Measurements from ENCODE around the gene RBPJ.

The RBPJ gene

DNA sequence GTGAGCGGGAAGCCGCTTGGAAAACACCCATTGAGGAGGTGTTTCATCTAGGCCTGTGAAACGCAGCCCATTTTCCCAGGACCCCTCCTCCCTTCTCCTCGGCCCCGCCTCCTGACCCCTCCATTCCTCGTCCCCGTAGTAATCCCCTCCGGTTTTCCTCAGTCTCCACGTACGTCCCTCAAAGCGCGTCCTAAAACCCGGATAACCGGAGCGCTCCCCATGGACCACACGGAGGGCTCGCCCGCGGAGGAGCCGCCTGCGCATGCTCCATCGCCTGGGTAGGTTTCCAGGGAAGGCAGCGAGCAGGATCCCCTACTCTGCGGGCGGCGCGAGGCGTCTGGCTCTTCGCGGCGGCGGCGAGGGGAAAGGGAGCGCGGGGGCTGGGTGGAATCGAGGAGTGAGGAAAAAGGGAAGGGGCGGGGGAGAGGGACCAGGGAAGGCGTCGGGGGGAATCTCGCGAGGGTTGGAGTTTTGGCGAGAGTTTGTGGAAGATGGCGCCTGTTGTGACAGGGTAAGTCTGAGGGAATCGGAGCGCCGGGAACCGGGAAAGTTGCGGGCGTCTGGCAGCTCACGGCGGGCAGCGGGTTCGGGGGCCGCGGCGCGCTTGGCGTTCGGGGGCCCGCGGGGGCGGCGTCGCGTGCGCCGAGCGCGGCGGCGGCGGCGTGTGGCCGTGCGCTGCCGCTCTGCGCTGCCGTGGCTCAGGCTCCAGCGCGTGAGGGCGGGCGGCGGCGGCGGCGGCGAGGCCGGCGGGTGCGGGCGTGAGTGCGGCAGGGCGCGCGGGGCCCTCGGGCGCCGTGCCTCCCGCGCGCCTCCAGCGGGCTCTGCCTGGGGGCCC lies at the start of gene RBPJ:
RBPJ (plus strand) TSS at position 477 of the 835 bp plus-strand sequence; CDS start at position 492, 15 bp downstream.
- DNase-seq (ENCODE audit: low spot score) = peak; percentile 92

GRCh38 chr4:26271703-26272102 lies 49.1 kb upstream of the RBPJ start:
- DNase-seq (ENCODE audit: low spot score) = no peak

DNA sequence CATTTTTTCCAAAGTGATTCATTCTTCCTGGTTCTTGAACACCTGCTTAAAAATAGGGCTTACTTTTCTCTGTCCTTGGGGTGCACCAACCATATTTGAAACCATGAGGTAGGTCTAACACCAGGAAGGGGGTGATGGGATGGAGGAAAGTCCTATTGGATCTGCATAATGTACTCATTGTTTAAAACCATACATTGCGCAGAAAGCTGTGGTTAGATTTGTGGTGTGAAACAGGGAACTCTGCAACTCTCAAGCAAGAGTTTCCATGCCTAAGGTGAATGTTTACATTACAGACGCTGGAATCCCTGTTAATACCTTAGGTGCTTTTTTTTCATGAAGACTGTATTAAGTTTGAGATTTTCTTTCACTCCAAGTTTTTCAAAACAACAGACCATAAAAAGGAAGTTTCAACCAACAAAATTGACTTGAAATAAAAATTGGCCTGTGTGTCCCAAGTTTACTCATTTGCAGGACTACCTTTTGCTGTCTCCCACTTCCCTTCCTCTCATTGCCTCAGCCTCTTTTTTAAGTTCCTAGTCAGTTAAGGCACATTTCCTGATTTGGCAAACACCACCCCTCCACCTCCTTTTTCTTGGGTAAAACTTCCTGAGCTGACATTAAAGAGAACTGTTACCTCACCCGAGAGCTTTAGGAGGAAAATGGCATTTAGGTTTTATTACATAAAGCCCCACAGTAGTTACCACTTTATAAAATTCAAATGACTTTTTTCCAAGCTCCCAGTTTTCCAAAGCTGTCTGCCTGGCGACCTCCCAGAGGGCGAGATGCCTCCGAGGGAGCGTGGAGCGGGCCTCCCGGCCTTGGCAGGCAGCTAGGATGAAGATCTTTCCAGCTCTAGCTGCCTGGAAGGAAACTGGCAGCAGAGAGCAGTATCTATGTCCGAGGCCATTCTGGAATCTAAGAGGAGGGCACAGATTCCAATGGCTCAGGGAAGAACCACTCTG lies 47.9 kb upstream of the RBPJ start:
- peak; percentile 13 for DNase-seq (ENCODE audit: low spot score)

DNA sequence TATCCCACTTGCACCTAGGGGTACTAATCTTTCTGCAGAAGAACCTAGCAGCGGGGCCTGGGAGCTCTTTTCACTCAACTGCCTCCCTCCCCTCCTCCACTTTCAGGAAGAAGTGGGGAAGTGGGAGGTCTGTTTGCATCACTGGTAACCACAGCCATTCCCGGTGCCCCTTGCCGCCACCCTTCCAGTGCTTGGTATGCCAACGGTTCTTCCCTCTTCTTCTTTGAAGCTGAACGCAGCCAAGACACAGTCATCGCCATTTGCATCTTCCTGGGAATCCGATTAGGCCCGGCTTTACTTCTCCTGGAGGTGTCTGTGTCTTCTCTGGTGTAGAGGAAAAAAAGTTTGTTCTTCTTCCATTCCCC lies 47.2 kb upstream of the RBPJ start:
- peak; percentile 20 for DNase-seq (ENCODE audit: low spot score)

DNA sequence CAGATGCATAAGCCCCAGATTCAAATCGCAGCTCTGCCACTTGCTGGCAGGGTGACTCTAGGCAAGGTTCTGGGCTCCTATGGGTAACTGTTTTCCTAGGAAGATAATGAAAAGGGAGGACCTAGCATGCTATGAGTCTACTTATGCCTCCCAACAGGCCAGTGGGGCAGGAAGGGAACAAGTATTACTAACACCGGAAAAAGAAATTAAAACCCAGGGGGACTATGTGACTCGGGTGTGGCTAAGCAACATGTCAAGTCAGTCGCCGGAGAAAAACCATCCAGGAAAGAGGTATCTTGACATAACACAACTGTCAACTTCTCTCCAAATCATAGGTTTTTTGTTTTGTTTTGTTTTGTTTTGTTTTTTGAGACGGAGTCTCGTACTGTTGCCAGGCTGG lies 45.5 kb upstream of the RBPJ start:
- DNase-seq (ENCODE audit: low spot score) = no peak

- no peak for DNase-seq (ENCODE audit: low spot score)
These were observed 41.4 kb upstream of the RBPJ start for GRCh38 chr4:26279446-26279845.

DNA sequence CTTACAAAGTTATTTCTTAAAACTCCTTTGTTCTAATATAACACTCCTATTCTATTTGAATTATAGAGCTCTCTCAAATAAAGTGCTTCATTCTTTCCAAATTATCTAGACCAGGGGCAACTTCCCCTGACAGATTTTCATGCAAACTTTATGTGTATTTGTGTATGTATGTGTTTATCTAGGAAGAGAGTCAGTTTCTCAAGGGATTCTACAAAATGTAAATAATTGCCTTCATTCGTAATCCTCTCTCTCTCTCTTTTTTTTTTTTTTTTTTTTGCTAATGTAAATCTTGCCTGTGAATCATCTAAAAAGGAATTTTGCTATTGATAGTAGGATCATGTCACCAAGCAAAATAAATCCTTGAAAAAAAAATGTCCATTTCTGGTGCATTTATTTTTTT lies 38.9 kb upstream of the RBPJ start:
- DNase-seq (ENCODE audit: low spot score) = no peak

GRCh38 chr4:26284536-26284935 lies 36.3 kb upstream of the RBPJ start:
- DNase-seq (ENCODE audit: low spot score) = no peak

- no peak for DNase-seq (ENCODE audit: low spot score)
These were observed 35.5 kb upstream of the RBPJ start for GRCh38 chr4:26285272-26285671.

- DNase-seq (ENCODE audit: low spot score) = no peak
These were observed 33.1 kb upstream of the RBPJ start for GRCh38 chr4:26287756-26288155.

DNA sequence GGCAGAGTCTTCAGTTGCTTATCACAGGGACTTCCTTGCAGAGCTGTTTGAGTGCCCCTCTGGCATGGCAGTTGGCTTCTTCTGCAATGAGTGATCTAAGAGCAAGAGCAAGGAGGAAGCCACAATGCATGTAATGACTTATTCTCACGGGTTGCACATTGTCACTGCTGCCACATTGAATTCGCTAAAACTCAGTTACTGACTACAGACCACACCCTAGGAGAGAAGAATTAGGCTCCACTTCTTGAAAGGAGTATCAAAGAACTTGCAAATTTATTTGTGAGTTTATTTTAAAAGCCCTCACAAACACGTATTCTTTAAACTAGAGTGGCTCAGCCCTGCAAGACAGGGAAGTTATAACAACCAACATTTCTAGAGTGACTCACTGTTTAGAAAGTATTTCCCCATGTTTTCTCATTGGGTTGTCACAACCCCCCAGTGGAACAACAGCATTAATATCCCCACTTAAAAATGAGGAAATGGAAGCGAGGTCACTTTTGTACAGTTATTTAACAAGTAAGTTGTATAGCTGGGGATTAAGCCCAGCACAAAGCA lies 32.4 kb upstream of the RBPJ start:
- DNase-seq (ENCODE audit: low spot score) = no peak

DNA sequence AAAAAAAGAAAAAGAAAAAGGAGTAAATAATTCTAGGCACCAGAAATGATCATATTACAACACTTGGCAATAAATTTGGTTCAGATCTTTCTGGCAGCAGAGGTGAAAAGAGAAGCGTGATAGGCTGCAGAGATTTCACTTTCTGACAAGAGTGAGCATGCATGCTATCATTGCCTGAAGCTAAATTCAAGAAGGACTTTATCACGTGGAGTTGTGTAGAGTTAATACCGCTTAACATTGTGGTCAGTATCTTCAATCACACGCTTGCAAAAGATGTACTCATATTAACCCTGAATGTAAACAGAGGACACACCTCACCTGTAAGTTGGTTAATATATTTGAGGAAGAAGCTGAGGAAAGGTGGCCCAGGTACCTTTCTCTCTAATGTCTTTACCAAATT lies 31.4 kb upstream of the RBPJ start:
- no peak for DNase-seq (ENCODE audit: low spot score)

DNA sequence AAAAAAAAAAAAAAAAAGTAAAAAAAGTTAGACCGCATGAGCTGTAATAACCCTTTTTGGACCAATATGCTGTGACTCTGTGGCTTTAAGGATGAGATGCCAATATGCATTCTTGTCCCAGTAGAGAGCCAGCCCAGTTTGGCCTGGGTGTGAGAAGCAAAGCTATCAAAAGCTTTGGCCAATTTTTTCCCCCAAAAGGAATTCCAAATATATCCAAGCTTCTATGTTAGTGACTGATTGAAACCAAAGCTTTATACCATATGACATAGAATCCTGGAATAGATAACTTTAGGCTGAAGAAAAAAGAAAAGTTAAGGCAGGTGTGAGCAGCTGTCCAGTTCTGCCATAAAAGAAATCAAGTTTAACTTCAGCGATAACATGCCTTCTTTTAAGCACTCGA lies 30.5 kb upstream of the RBPJ start:
- no peak for DNase-seq (ENCODE audit: low spot score)

DNA sequence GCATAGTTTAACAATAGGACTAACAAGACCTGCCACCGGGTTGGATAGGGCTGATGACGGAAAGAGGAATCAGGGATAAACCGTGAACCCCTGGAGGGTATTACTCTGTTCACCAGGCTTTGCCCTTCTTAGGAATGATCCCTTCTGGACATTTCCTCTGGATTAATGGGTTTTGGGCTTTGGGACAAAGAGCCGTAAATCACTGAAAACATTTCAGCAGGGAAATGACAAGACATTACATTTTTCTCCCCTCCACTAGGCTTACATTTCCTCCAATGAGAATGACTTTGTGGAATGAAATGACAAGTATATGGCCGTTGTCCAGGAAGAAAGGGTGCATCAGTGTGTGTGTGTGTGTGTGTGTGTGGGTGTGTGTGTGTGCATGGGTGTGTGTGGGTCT lies 25.9 kb upstream of the RBPJ start:
- no peak for DNase-seq (ENCODE audit: low spot score)

GRCh38 chr4:26296021-26296420 lies 24.8 kb upstream of the RBPJ start:
- DNase-seq (ENCODE audit: low spot score) = no peak

DNA sequence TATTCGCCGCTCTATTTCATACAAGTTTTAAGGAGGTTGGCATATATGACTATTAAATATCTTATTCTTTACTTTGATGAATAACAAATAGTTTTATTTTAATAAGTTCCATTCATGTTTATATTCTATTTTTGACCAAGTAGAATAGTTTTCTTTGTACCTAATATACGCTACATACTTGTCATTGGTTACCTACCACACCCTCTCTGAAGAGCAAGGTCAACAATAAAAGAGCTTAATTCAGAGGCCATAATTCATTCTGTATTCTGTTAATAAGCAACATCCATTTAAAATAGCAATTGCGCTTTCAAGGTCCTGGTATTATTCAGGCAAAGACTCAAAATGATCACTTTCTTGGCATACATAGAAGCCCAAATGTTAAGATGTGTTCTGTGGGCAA lies 24.3 kb upstream of the RBPJ start:
- no peak for DNase-seq (ENCODE audit: low spot score)

DNA sequence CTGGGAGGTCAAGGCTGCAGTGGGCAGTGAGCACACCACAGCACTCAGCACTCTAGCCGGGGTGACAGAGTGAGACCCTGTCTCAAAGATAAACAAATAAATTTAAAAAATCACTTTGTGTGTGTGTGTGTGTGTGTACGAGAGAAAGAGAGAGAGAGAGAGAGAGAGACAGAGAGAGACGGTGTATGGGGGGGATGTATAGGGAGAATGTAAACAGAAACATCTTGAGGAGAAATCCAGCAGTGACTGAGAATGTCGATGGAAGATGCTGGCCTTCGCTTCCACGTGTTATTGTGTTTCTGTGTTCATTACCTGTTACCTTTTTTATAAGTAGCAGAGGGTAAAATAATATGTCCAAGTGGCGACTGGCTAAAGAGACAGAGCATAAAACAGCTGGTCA lies 23.6 kb upstream of the RBPJ start:
- no peak for DNase-seq (ENCODE audit: low spot score)

- no peak for DNase-seq (ENCODE audit: low spot score)
These were observed 22.4 kb upstream of the RBPJ start for GRCh38 chr4:26298198-26298947.

DNA sequence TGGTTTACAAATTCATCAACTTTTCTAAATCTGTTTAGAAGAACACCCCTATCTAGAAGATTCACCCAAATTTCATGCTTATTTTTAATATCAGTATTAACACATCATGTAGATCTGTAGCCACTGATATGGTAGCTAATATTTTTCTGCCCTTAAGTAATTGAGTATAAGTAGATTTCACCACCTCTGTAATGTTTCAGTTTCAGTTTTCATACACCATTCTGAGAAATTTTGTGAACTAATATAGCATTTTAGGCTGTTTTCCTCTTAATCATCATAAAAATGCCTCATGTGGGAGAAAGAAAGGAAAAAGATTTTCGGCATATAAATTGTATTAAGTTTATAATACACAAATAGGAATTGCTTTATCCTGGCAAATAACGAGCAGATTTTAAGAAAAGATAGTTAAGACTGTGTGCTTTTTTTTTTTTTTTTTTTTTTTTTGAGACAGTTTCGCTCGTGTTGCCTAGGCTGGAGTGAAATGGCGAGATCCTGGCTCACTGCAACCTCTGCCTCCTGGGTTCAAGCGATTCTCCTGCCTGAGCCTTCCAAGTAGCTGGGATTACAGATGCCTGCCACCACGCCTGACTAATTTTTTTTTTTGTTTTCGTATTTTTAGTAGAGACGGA lies 21.4 kb upstream of the RBPJ start:
- DNase-seq (ENCODE audit: low spot score) = no peak

GRCh38 chr4:26300314-26301307 lies 20.2 kb upstream of the RBPJ start:
- DNase-seq (ENCODE audit: low spot score) = no peak

All from globus pallidus (tissue), 1 donor.